Left ventricle myocardium inferior (tissue), 1 donor: ENCODE results near the gene NFE2L3. TPM values are rescaled to one million over a fixed set of nuclear protein-coding genes. Genes with fewer than 3 reads are reported as not detected.

Experiments used
- DNase-seq: peaks from one replicate; pipeline ENCODE4 v3.0.0-alpha.2; 2020
- H3K27ac ChIP-seq: fragments of 200-600 bp; replicated peaks from 2 replicates; pipeline ENCODE4 v1.8.0; 2021
- H3K27me3 ChIP-seq: fragments of 200-600 bp; 2 replicates; pipeline ENCODE4 v1.8.0; 2021; ENCODE audit warnings: low read depth
- H3K36me3 ChIP-seq: fragments of 200-600 bp; 2 replicates; pipeline ENCODE4 v1.8.0; 2021
- H3K4me1 ChIP-seq: fragments of 200-600 bp; 2 replicates; pipeline ENCODE4 v1.8.0; 2021
- H3K4me3 ChIP-seq: fragments of 200-600 bp; 2 replicates; pipeline ENCODE4 v1.8.0; 2021; ENCODE audit warnings: mild to moderate bottlenecking, moderate library complexity
- H3K9me3 ChIP-seq: fragments of 200-600 bp; replicated peaks from 2 replicates; pipeline ENCODE4 v1.8.0; 2021
- intact Hi-C: fragments of 100-400 bp; cut with micrococcal nuclease; formaldehyde crosslinking; loops from one replicate; pipeline ENCODE4 v1.11.0; 2022
- total RNA-seq: library from RNA; stranded (reverse); fragmentation: NEBNext Ultra II Directional; extraction: Animal tissue kit (Norgen Biotek cat#: 25700); gene quantifications from one replicate; pipeline ENCODE4 v1.2.1, GENCODE V29; 2021
- TF ChIP-seq, protein P1 (sequence below): fragments of 200-600 bp; IDR thresholded peaks from 2 replicates; pipeline ENCODE4 v1.8.0; 2021; ENCODE audit warnings: antibody characterized with exemption, mild to moderate bottlenecking, borderline replicate concordance
- donor health status: DM: no; HTN: yes; CAD: no; lungs with severe emphysema.

NFE2L3 gene
- total RNA-seq, 1 donor from 2014 or later: 0.99 TPM

- H3K9me3 ChIP-seq: no peaks in the 10 kb centered on the region
- peaks cover 22% of the 10 kb centered on the region for H3K36me3 ChIP-seq
- intact Hi-C loops: no loop called here
- DNase-seq: no peak
- H3K27ac ChIP-seq: no peak overlapping the region
- no peak overlapping the region for H3K4me3 ChIP-seq
- no peaks in the 10 kb centered on the region for H3K27me3 ChIP-seq
- TF ChIP-seq, protein P1, sequence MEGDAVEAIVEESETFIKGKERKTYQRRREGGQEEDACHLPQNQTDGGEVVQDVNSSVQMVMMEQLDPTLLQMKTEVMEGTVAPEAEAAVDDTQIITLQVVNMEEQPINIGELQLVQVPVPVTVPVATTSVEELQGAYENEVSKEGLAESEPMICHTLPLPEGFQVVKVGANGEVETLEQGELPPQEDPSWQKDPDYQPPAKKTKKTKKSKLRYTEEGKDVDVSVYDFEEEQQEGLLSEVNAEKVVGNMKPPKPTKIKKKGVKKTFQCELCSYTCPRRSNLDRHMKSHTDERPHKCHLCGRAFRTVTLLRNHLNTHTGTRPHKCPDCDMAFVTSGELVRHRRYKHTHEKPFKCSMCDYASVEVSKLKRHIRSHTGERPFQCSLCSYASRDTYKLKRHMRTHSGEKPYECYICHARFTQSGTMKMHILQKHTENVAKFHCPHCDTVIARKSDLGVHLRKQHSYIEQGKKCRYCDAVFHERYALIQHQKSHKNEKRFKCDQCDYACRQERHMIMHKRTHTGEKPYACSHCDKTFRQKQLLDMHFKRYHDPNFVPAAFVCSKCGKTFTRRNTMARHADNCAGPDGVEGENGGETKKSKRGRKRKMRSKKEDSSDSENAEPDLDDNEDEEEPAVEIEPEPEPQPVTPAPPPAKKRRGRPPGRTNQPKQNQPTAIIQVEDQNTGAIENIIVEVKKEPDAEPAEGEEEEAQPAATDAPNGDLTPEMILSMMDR: no peak
- H3K4me1 ChIP-seq: peaks cover 10% of the 10 kb centered on the region
These were observed 64.1 kb downstream of the NFE2L3 start for GRCh38 chr7:26216049-26216448.

DNA sequence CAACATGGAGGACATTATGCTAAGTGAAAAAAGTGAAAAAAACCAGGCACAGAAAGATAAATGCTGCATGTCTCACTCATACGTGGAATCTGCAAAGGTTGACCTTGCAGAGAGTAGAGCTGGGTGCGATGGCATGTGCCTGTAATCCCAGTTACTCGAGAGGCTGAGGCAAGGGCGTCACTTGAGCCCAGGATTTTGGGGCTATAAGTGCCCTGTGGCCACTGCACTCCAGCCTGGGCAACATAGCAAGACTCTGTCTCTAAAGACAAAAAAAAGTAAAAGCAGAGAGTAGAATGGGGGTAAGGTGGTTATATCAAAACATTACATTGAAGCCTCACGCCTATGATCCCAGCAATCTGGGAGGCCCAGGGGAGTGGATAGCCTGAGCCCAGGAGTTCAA lies 72.4 kb downstream of the NFE2L3 start:
- Histone ChIP-seq H3K27me3 (peaks cover 19% of the 10 kb centered on the region), H3K27ac (no peak overlapping the region), H3K4me1 (no peaks in the 10 kb centered on the region), H3K36me3 (no peaks in the 10 kb centered on the region), H3K9me3 (no peaks in the 10 kb centered on the region), H3K4me3 (no peak overlapping the region)
- DNase-seq: no peak
- intact Hi-C loops: no loop called here
- TF ChIP-seq, protein P1: no peak

- Histone ChIP-seq H3K27me3 (peaks cover 20% of the 10 kb centered on the region), H3K4me1 (no peaks in the 10 kb centered on the region), H3K9me3 (no peaks in the 10 kb centered on the region), H3K27ac (no peak overlapping the region), H3K36me3 (no peaks in the 10 kb centered on the region), H3K4me3 (no peak overlapping the region)
- intact Hi-C loops: no loop called here
- DNase-seq: no peak
- TF ChIP-seq, protein P1: no peak
These were observed 76.0 kb downstream of the NFE2L3 start for GRCh38 chr7:26227987-26228386.

- Histone ChIP-seq H3K27me3 (peaks cover 29% of the 10 kb centered on the region), H3K4me1 (no peaks in the 10 kb centered on the region), H3K36me3 (no peaks in the 10 kb centered on the region), H3K9me3 (no peaks in the 10 kb centered on the region), H3K4me3 (no peak overlapping the region), H3K27ac (no peak overlapping the region)
- DNase-seq: no peak
- TF ChIP-seq, protein P1: no peak
- intact Hi-C loops: no loop called here
These were observed 82.0 kb downstream of the NFE2L3 start for GRCh38 chr7:26233902-26234511.

Other genes starting within 250 kb of the NFE2L3 start
- 398 TPM for gene HNRNPA2B1, start 48.5 kb downstream of the NFE2L3 start, total RNA-seq
- gene CBX3, start 49.5 kb downstream of the NFE2L3 start, total RNA-seq: 58.5 TPM
- gene SNX10, start 139.7 kb downstream of the NFE2L3 start, total RNA-seq: 1.1 TPM